ENCODE measurements around the gene DOC2A.

DOC2A gene

GRCh38 chr16:30009990-30010843, 610 bp downstream of the DOC2A start:
- H3K9ac ChIP-seq (ENCODE audit: low read length), result no peak overlapping the region
- peak overlapping the region; percentile 37; the same call in 1 of the 2 replicates for H3K4me2 ChIP-seq (ENCODE audit: low read length)

DNA sequence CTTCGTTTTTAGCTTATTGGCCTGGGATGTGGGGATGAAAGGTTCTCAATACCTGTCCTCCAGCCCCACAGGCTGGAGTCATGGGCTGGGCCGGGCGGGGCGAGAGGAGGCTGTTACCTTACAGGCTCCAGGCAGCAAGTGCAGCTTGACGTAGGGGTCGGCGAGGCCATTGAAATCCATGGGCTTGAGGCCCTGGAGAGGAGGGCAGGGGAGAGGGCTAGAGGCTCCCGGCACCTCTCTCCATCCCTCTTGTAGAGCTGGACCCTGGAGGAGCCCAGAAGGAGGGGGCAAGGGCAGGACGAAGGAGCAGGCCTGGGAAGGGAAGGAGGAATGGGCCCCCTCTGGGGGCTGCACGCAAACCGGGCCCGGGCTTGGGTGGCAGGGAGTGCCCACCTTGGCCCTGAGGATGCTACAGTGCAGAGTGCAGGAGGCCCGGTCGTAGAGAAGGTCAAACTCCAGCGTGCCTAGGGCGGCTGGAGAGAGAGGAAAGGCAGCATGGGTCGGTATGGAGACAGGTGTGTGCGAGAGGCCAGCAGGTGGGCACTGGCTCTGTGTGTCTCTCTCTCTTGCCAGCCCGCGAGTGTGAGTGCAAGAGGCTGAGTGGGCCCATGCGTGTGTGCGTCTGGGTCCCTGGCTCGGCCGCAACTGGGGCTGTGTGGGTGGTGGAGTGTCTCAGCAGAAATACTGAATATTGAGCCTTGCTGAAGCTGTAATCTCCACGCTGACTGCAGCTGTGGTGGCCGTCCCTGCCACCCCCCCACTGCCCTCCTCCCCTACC, 1.6 kb downstream of the DOC2A start:
- H3K4me2 ChIP-seq (ENCODE audit: low read length), result no peak overlapping the region
- no peak overlapping the region for H3K27ac ChIP-seq (ENCODE audit: low read depth, low read length, poor library complexity, severe bottlenecking)
- no peaks in the 10 kb centered on the region for H3K79me2 ChIP-seq (ENCODE audit: insufficient read depth, low read length)
- no peaks in the 10 kb centered on the region for H3K9me3 ChIP-seq (ENCODE audit: low read length)
- H4K20me1 ChIP-seq (ENCODE audit: insufficient read depth, low read length), result no peaks in the 10 kb centered on the region
- H3K4me3 ChIP-seq (ENCODE audit: low read depth, low read length, poor library complexity, severe bottlenecking), result no peak overlapping the region
- no peak overlapping the region for H3K9ac ChIP-seq (ENCODE audit: low read length)
- H2AFZ ChIP-seq (ENCODE audit: low read length), result no peak overlapping the region
- H3F3A ChIP-seq (ENCODE audit: insufficient read depth, low read length), result no peaks in the 10 kb centered on the region
- H3K27me3 ChIP-seq (ENCODE audit: insufficient read depth, low read length), result peaks cover 4% of the 10 kb centered on the region
- no peaks in the 10 kb centered on the region for H3K4me1 ChIP-seq (ENCODE audit: insufficient read depth, low read length, severe bottlenecking)
- H3K9me2 ChIP-seq (ENCODE audit: low read depth, low read length), result no peaks in the 10 kb centered on the region
- TF ChIP-seq EZH2 (IDR thresholded peaks at IDR 0.05; ENCODE audit: borderline replicate concordance, low read length) (no peak), CTCF (IDR thresholded peaks at IDR 0.05; ENCODE audit: low read length) (no peak)
- peaks cover 9% of the 10 kb centered on the region for H3K36me3 ChIP-seq (ENCODE audit: insufficient read depth, low read length)

More at GRCh38 chr16:30009990-30010843, 610 bp downstream of the DOC2A start:
- no peaks in the 10 kb centered on the region for H3K9me2 ChIP-seq (ENCODE audit: low read depth, low read length)
- no peaks in the 10 kb centered on the region for H3K79me2 ChIP-seq (ENCODE audit: insufficient read depth, low read length)
- H3K9me3 ChIP-seq (ENCODE audit: low read length), result no peaks in the 10 kb centered on the region
- no peaks in the 10 kb centered on the region for H4K20me1 ChIP-seq (ENCODE audit: insufficient read depth, low read length)
- no peak overlapping the region for H3K27ac ChIP-seq (ENCODE audit: low read depth, low read length, poor library complexity, severe bottlenecking)
- peaks cover 4% of the 10 kb centered on the region for H3K27me3 ChIP-seq (ENCODE audit: insufficient read depth, low read length)
- TF ChIP-seq CTCF (IDR thresholded peaks at IDR 0.05; ENCODE audit: low read length), result no peak
- TF ChIP-seq EZH2 (IDR thresholded peaks at IDR 0.05; ENCODE audit: borderline replicate concordance, low read length), result no peak
- H3F3A ChIP-seq (ENCODE audit: insufficient read depth, low read length), result no peaks in the 10 kb centered on the region
- peak overlapping the region; percentile 42 for H3K4me3 ChIP-seq (ENCODE audit: low read depth, low read length, poor library complexity, severe bottlenecking)
- H2AFZ ChIP-seq (ENCODE audit: low read length), result no peak overlapping the region
- no peaks in the 10 kb centered on the region for H3K4me1 ChIP-seq (ENCODE audit: insufficient read depth, low read length, severe bottlenecking)
- peaks cover 9% of the 10 kb centered on the region for H3K36me3 ChIP-seq (ENCODE audit: insufficient read depth, low read length)

DNA sequence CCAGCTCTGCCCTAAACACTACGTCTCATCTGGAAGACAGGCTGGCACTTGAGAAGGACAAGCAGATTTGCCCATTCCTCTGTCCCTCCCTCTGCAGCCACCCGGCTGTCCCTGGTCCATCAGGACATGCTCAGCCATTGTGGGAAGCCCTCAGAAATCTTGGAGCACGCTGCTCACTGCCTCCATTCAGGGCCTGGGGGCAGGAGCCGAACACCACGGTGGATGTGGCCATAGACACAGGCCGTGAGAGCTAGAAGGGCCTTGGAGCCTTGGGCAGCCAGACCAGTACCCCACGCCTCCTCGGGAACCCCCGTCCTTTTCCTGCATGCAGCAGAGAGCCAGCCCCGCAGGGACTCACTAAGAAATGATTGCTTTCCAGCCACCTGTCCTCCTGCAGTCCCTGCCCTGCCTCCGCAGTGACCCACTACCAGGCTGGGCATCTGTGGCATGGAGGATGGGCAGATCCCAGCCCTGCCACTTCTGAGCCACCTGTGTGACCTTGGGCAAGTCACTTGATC, 3.4 kb downstream of the DOC2A start:
- H3K9me2 ChIP-seq (ENCODE audit: low read depth, low read length), result no peaks in the 10 kb centered on the region
- H3K9ac ChIP-seq (ENCODE audit: low read length), result no peak overlapping the region
- no peak overlapping the region for H2AFZ ChIP-seq (ENCODE audit: low read length)
- H3K36me3 ChIP-seq (ENCODE audit: insufficient read depth, low read length), result peaks cover 17% of the 10 kb centered on the region
- TF ChIP-seq EZH2 (IDR thresholded peaks at IDR 0.05; ENCODE audit: borderline replicate concordance, low read length), result no peak
- no peak for TF ChIP-seq CTCF (IDR thresholded peaks at IDR 0.05; ENCODE audit: low read length)
- H3K4me1 ChIP-seq (ENCODE audit: insufficient read depth, low read length, severe bottlenecking), result no peaks in the 10 kb centered on the region
- no peaks in the 10 kb centered on the region for H3F3A ChIP-seq (ENCODE audit: insufficient read depth, low read length)
- H3K9me3 ChIP-seq (ENCODE audit: low read length), result no peaks in the 10 kb centered on the region
- no peak overlapping the region for H3K4me3 ChIP-seq (ENCODE audit: low read depth, low read length, poor library complexity, severe bottlenecking)
- peaks cover 4% of the 10 kb centered on the region for H3K27me3 ChIP-seq (ENCODE audit: insufficient read depth, low read length)
- no peak overlapping the region for H3K4me2 ChIP-seq (ENCODE audit: low read length)
- H3K79me2 ChIP-seq (ENCODE audit: insufficient read depth, low read length), result no peaks in the 10 kb centered on the region
- no peak overlapping the region for H3K27ac ChIP-seq (ENCODE audit: low read depth, low read length, poor library complexity, severe bottlenecking)
- no peaks in the 10 kb centered on the region for H4K20me1 ChIP-seq (ENCODE audit: insufficient read depth, low read length)
